Measurements from ENCODE around the gene AQP9.

GRCh38 chr15:58222679-58223078 is 84.5 kb downstream of the AQP9 start:
- no peak for TF ChIP-seq CTCF (IDR thresholded peaks at IDR 0.05)
- TF ChIP-seq POLR2A (IDR thresholded peaks at IDR 0.05): no peak
